Measurements from ENCODE around the gene IL15.

DNA sequence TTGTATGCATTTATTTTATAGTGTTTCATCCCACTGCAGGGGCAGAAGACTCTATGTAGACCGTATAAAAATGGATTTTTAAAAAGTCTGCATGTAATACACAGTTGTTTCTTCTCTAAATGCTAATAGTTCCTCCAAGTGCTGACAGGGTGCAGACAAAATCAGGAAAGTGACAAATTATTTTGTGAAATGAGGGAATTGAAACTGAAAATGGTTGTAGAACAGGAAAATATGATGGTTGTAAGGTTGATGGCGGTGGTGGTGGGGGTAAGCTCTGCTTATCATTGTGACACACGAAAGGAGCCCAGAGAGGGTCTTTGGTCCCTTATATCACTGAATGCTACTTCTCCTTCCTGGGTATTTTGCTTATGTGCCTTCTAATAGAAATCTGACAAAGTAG is 4.3 kb downstream of the IL15 start:
- TF ChIP-seq POLR2AphosphoS5 (IDR thresholded peaks at IDR 0.05) (no peak), CTCF (IDR thresholded peaks at IDR 0.05) (no peak), EP300 (IDR thresholded peaks at IDR 0.05) (no peak)
